NCI-H526 (cell line): ENCODE results near the gene NCKIPSD.

Source experiments
- DNase-seq, 2 experiments: peaks; one replicate each; lab custom pipeline; 2025; lab: John Stamatoyannopoulos, UW

The NCKIPSD gene

DNA sequence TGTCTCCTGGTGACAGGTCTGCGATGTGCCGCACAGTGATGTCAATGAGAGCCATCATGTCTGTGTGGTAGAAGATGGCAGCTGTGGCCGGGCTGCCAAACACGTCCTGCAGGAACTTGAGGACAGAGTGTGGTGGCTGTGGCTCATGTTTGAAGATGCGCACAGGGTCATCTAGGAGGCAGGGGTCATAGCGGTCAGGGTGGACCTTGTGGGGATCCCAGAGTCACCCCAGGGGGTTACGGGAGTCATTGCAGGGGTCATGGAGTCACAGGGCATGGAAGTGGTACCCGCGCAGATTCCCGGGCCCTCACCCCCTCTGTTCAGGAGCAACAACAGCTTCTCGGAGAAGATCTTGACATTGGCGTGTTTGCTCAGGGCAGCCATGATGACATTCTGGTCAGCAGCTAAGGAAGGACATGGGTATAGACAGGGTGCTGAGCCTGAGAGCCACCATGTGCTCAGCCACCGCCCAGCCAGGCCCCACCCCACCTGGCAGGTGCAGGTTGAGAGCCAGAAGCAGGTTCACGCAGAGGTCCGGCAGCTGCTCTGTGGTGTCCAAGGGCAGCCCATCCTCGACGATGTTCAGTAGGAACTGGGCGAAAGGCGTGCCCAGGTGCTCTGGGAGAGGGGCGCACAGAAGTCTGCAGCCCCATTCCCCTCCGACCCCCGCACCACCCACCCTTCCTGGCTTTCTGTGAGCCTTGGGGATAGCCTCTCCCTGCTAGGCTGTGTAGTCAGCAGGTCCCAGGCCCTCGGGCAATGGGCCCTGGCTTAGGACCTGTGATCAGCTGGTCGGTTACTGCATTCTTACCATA lies 6.9 kb downstream of the NCKIPSD start:
- no peak for DNase-seq

- no peak for DNase-seq
Measured at GRCh38 chr3:48678056-48678455, 7.7 kb downstream of the NCKIPSD start.

DNA sequence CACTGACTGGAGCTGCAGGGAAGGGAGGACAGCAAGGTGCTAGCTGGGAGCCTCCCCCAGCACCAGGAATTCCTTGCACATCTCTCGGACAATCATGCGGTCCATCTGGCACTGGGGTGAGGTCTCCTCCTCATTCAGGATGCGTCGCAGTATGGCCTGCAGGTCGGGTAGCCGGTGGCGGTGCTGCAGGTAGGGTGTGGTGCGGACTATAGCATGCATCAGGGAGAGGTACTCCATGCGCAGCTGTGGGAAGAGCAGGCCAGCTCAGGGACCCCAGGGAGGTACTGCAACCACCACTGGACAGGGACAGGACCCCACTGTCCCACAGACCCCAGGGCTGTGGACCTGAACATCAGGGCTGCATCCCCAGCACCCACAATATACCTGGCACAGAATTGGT lies 11.2 kb downstream of the NCKIPSD start:
- no peak for DNase-seq

- no peak for DNase-seq
Measured at GRCh38 chr3:48672522-48672921, 13.2 kb downstream of the NCKIPSD start.

- no peak for DNase-seq
Measured at GRCh38 chr3:48664929-48665328, 20.8 kb downstream of the NCKIPSD start.

- no peak for DNase-seq
Measured at GRCh38 chr3:48664313-48664644, 21.4 kb downstream of the NCKIPSD start.

GRCh38 chr3:48663489-48664312 lies 22.0 kb downstream of the NCKIPSD start:
- DNase-seq: peak; percentile 96 to 98

DNA sequence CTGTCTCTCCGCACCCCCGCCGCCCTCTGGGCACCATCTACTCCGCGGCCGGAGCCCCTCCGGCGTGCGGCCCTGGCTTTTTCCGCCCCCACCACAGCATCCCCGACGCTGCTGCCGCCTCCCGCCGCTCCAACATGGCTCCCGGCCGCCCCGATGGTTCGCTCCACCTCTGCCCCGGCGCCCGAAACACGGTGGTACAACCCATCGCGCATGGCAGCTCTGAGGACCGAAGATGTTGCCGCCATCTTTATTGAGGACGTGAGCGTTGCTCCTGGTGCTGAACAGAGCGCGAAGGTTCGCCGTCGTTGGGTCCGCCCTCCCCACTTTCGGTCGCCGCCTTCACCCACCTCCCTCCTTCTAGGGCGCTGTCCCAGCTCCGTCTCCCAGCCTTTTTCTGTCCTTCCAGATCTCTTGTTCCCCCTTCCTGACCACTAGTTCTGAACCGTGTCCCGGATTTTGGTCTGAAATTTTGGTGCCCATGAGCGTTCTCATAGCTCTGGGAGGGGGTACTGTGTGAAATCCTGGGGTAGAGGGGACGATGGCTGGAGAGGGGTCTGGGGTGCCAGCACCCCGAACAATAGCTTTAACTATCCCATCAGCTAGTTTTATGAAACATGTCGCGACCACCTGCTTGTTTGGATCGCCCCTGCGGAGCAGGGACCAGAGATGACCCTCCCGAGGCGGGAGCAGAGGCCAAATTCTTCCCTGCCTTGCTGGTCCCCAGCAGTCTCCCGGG lies 22.8 kb downstream of the NCKIPSD start, which contains the start of gene CELSR3:
TSS of gene CELSR3 (minus strand) at position 134 of the 736 bp plus-strand sequence. CDS start 252 bp downstream, outside the sequence.
- DNase-seq: peak; percentile 43 to 91

GRCh38 chr3:48662145-48662752 lies 23.5 kb downstream of the NCKIPSD start:
- DNase-seq: no peak

DNA sequence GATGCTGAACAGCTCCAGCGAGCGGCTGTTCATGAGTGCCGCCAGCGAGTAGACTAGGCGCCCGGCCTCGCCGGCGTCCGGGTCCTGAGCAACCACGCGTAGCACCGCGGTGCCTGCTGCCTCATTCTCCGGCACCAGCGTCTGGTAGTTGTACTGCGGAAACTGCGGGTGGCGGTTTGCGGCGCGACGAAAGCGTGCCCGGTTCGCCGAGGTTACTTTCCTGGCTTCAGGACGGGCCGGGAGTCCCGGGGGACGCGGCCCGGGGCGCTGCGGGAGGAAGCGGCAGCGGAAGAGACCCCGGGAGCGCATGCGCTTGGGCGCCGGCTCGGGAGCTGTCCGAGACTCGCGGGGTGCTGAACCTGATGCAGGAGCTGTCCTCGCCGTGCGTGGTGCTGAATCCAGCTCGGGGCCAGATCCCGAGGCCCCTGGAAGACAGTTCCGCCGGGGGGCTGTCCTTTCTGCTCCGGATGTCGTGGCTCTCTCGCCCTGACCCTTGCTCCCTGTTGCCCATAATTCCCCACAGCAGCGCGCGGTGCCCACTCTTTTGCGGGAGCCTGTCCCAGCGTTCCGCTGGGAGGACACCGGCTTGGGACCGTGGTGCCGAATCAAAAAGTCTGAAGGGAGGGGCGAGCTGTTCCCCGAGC lies 24.1 kb downstream of the NCKIPSD start:
- DNase-seq: no peak

- no peak for DNase-seq
Measured at GRCh38 chr3:48660800-48661400, 24.8 kb downstream of the NCKIPSD start.

- DNase-seq: no peak
Measured at GRCh38 chr3:48656841-48657281, 28.9 kb downstream of the NCKIPSD start.

- no peak for DNase-seq
Measured at GRCh38 chr3:48656061-48656840, 29.5 kb downstream of the NCKIPSD start.

DNA sequence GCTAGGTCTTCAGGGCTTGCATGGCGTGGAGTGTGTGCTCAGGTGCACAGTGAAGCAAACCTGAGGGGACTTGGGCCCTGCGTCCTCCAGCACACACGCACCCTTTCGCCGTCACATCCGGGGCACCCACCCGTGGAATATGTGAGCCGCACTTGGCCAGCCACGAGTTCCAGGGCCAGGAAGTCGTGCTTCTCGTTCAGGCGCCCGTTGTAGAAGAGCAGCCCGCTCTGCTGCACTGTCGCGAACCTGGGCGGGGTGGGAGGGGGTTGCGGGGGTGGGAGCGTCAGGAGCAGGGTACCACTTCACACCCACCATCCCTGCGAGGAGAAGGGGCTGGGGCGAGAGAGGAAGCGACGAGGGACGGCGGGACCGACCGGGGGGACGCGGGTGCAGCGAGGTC lies 30.1 kb downstream of the NCKIPSD start:
- no peak for DNase-seq

DNA sequence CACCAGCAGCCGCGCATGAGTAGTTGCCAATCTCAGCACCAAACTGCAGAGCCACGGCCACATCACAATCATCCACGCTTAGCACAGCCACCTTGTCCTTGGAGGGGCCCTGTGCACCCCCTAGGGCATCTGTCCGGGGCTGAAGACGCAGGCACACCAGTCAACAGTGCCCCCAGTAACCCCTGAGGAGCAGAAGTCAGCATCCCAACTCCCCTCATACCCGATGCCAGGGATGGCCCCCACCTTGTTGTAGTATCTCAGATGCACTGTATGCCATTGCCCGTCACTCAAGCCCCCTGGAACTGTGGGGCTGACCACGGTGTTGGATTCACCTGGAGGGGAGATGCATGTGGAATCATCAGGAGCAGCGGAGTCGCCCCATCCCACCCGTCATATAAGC lies 30.7 kb downstream of the NCKIPSD start:
- no peak for DNase-seq

- no peak for DNase-seq
Measured at GRCh38 chr3:48652923-48653715, 32.6 kb downstream of the NCKIPSD start.

- DNase-seq: no peak
Measured at GRCh38 chr3:48651771-48652170, 33.9 kb downstream of the NCKIPSD start.

- no peak for DNase-seq
Measured at GRCh38 chr3:48650723-48651122, 35.0 kb downstream of the NCKIPSD start.

DNA sequence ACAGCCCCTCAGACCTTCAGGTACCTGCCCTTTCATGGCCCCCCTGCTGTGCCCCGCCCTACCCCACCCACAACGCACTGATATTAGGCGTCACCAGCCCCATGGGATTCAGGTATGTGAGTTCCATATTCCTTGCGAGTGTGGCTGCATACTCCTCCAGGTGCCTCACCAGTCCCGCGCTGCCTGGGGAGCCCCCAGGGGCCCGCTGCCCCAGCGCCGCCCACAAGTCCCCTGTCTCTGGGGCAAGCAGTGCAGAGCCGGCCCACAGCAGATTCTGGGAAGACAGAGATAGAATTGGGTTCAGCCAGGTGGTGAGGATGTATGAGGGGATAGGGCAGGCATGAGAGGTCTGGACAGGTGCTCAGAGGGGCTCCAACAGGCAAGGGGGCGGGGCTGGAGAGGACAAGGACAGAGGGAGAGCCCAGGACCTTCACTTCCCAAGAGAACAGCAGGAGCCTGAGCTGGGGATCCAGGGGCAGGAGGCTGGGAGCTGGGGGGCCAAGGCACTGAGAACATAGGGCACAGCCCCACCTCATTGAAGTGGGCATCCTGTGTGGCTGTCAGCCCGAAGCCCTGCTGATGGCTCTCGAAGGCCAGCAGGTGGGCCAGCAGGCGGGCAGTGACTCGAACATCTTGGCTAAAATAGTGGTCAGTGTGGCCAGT lies 37.4 kb downstream of the NCKIPSD start:
- DNase-seq: no peak
